Neural cell (in vitro differentiated cells): ENCODE data around the gene TBC1D25. TPM values are rescaled to one million over a fixed set of nuclear protein-coding genes. Genes with fewer than 3 reads are reported as not detected.

Experiments
- H2AFZ ChIP-seq: fragments of 200-600, 300-800 bp; sonication (generic), shearing (Covaris generic); 2 replicates; pipeline ENCODE4 v1.6.0; 2014; ENCODE audit warnings: low read depth, mild to moderate bottlenecking, antibody characterized with exemption, low read length, moderate library complexity
- H3F3A ChIP-seq: fragments of 200-600 bp; shearing (Covaris generic); 2 replicates; pipeline ENCODE4 v1.6.1; 2016; ENCODE audit warnings: mild to moderate bottlenecking, moderate library complexity, mixed read lengths, antibody characterized with exemption, low read length; ENCODE audit not compliant: insufficient read depth, poor library complexity, severe bottlenecking
- H3K27ac ChIP-seq: fragments of 200-600, 300-800 bp; sonication (generic), shearing (Covaris generic); 2 replicates; pipeline ENCODE4 v1.5.1; 2014; ENCODE audit warnings: mild to moderate bottlenecking, low read length, moderate library complexity
- H3K27me3 ChIP-seq: fragments of 300-800, 200-600 bp; sonication (generic), shearing (Covaris generic); 2 replicates; pipeline ENCODE4 v1.6.0; 2014; ENCODE audit warnings: mild to moderate bottlenecking, low read depth, low read length, moderate library complexity; ENCODE audit not compliant: insufficient read depth
- H3K36me3 ChIP-seq: fragments of 300-800, 200-600 bp; sonication (generic), shearing (Covaris generic); 2 replicates; pipeline ENCODE4 v1.5.1; 2014; ENCODE audit warnings: mild to moderate bottlenecking, antibody characterized with exemption, low read length, moderate library complexity; ENCODE audit not compliant: insufficient read depth
- H3K4me2 ChIP-seq: fragments of 300-800, 200-600 bp; sonication (generic), shearing (Covaris generic); 2 replicates; pipeline ENCODE4 v1.6.0; 2014; ENCODE audit warnings: mild to moderate bottlenecking, low read length
- H3K4me3 ChIP-seq: fragments of 300-800, 200-600 bp; sonication (generic), shearing (Covaris generic); 2 replicates; pipeline ENCODE4 v1.5.1; 2014; ENCODE audit warnings: mild to moderate bottlenecking, low read length, moderate library complexity
- H3K79me2 ChIP-seq: fragments of 200-600 bp; shearing (Covaris generic); replicated peaks from 2 replicates; pipeline ENCODE4 v1.6.0; 2014; ENCODE audit warnings: mild to moderate bottlenecking, low read length, moderate library complexity; ENCODE audit not compliant: insufficient read depth
- H3K9ac ChIP-seq: fragments of 300-800, 200-600 bp; sonication (generic), shearing (Covaris generic); 2 replicates; pipeline ENCODE4 v1.6.1; 2016; ENCODE audit warnings: mild to moderate bottlenecking, low read length, mixed read lengths
- H3K9me2 ChIP-seq: fragments of 200-600 bp; shearing (Covaris generic); 2 replicates; pipeline ENCODE4 v1.6.1; 2016; ENCODE audit warnings: mild to moderate bottlenecking, low read length, mixed read lengths; ENCODE audit not compliant: insufficient read depth
- H3K9me3 ChIP-seq: fragments of 200-600, 300-800 bp; sonication (generic), shearing (Covaris generic); 2 replicates; pipeline ENCODE4 v1.6.1; 2016; ENCODE audit warnings: mild to moderate bottlenecking, mixed run types, low read length, moderate library complexity, mixed read lengths
- H4K20me1 ChIP-seq: fragments of 200-600 bp; shearing (Covaris generic); 2 replicates; pipeline ENCODE4 v1.6.1; 2016; ENCODE audit warnings: mild to moderate bottlenecking, mixed run types; ENCODE audit not compliant: insufficient read depth
- CTCF ChIP-seq: fragments of 450-650 bp; IDR thresholded peaks from 2 replicates; pipeline ENCODE4 v1.5.1; 2014; ENCODE audit warnings: antibody characterized with exemption, mild to moderate bottlenecking, moderate library complexity; ENCODE audit not compliant: poor library complexity, severe bottlenecking
- EP300 ChIP-seq: fragments of 450-650 bp; conservative IDR thresholded peaks from 2 replicates; pipeline ENCODE4 v1.6.1; 2014; ENCODE audit warnings: antibody characterized with exemption, mild to moderate bottlenecking, moderate library complexity; ENCODE audit not compliant: poor library complexity, severe bottlenecking
- EZH2 ChIP-seq: fragments of 200-600, 300-800 bp; shearing (Covaris generic), sonication (generic); IDR thresholded peaks from 2 replicates; pipeline ENCODE4 v1.6.1; 2014; ENCODE audit warnings: antibody characterized with exemption, low read length, borderline replicate concordance, mild to moderate bottlenecking; ENCODE audit not compliant: insufficient read depth, poor library complexity, severe bottlenecking
- MXI1 ChIP-seq: fragments of 450-650 bp; conservative IDR thresholded peaks from 2 replicates; pipeline ENCODE4 v1.6.1; 2014; ENCODE audit warnings: antibody characterized with exemption, mild to moderate bottlenecking; ENCODE audit not compliant: poor library complexity, severe bottlenecking
- POLR2AphosphoS5 ChIP-seq: IDR thresholded peaks from 2 replicates; pipeline ENCODE4 v1.6.1; 2012
- RAD21 ChIP-seq: fragments of 450-650 bp; conservative IDR thresholded peaks from 2 replicates; pipeline ENCODE4 v1.6.1; 2014; ENCODE audit warnings: antibody characterized with exemption, mild to moderate bottlenecking, moderate library complexity
- SMC3 ChIP-seq: fragments of 450-650 bp; conservative IDR thresholded peaks from 2 replicates; pipeline ENCODE4 v1.6.1; 2014; ENCODE audit warnings: antibody characterized with exemption, mild to moderate bottlenecking, moderate library complexity; ENCODE audit not compliant: poor library complexity
- TAF1 ChIP-seq: IDR thresholded peaks from 2 replicates; pipeline ENCODE4 v1.6.1; 2012; ENCODE audit warnings: low read depth
- polyA plus RNA-seq: library from polyadenylated mRNA; depleted of rRNA; stranded (reverse); fragments of >200 nt; gene quantifications from 2 replicates; pipeline ENCODE4 v1.2.3, GENCODE V29; 2014
- TF ChIP-seq, protein P1 (sequence below): IDR thresholded peaks from 2 replicates; pipeline ENCODE4 v1.6.1; 2012; ENCODE audit warnings: borderline replicate concordance

Gene TBC1D25
- polyA plus RNA-seq, 1 donor from 2014 or later: 4.5 TPM

GRCh38 chrX:48496660-48497059 is 42.9 kb upstream of the TBC1D25 start:
- Histone ChIP-seq H3K27ac (no peak overlapping the region), H3K4me2 (no peak overlapping the region), H3K9ac (no peak overlapping the region), H3K9me3 (no peaks in the 10 kb centered on the region), H3K9me2 (no peaks in the 10 kb centered on the region), H3K4me3 (no peak overlapping the region), H2AFZ (no peak overlapping the region), H3K27me3 (no peaks in the 10 kb centered on the region), H3K36me3 (no peaks in the 10 kb centered on the region), H4K20me1 (no peaks in the 10 kb centered on the region), H3K79me2 (no peaks in the 10 kb centered on the region), H3F3A (no peaks in the 10 kb centered on the region)
- TF ChIP-seq POLR2AphosphoS5: no peak
- no peak for TF ChIP-seq SMC3
- no peak for TF ChIP-seq CTCF

- Histone ChIP-seq H3K9me3 (no peaks in the 10 kb centered on the region), H3K36me3 (no peaks in the 10 kb centered on the region), H3K79me2 (no peaks in the 10 kb centered on the region), H3K4me2 (no peak overlapping the region), H3K4me3 (no peak overlapping the region), H3K9me2 (no peaks in the 10 kb centered on the region), H3F3A (no peaks in the 10 kb centered on the region), H2AFZ (no peak overlapping the region), H3K27ac (no peak overlapping the region), H4K20me1 (no peaks in the 10 kb centered on the region), H3K9ac (no peak overlapping the region), H3K27me3 (no peaks in the 10 kb centered on the region)
- TF ChIP-seq SMC3 (no peak), EP300 (no peak), POLR2AphosphoS5 (no peak), CTCF (no peak), MXI1 (no peak), TAF1 (no peak), RAD21 (no peak), EZH2 (no peak)
- TF ChIP-seq, protein P1, sequence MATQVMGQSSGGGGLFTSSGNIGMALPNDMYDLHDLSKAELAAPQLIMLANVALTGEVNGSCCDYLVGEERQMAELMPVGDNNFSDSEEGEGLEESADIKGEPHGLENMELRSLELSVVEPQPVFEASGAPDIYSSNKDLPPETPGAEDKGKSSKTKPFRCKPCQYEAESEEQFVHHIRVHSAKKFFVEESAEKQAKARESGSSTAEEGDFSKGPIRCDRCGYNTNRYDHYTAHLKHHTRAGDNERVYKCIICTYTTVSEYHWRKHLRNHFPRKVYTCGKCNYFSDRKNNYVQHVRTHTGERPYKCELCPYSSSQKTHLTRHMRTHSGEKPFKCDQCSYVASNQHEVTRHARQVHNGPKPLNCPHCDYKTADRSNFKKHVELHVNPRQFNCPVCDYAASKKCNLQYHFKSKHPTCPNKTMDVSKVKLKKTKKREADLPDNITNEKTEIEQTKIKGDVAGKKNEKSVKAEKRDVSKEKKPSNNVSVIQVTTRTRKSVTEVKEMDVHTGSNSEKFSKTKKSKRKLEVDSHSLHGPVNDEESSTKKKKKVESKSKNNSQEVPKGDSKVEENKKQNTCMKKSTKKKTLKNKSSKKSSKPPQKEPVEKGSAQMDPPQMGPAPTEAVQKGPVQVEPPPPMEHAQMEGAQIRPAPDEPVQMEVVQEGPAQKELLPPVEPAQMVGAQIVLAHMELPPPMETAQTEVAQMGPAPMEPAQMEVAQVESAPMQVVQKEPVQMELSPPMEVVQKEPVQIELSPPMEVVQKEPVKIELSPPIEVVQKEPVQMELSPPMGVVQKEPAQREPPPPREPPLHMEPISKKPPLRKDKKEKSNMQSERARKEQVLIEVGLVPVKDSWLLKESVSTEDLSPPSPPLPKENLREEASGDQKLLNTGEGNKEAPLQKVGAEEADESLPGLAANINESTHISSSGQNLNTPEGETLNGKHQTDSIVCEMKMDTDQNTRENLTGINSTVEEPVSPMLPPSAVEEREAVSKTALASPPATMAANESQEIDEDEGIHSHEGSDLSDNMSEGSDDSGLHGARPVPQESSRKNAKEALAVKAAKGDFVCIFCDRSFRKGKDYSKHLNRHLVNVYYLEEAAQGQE: no peak
Measured at GRCh38 chrX:48497871-48498270, 41.6 kb upstream of the TBC1D25 start.
